SIG-M5 treated with dmso at 0.1 percent for 504 hours (cell line): ENCODE measurements around the gene FMOD.
"Not testable (repeated sequence)": the region's sequence is repeated elsewhere in the genome, so short reads cannot be mapped to it uniquely, and the experiment has no call there.

Source experiments
- DNase-seq: peaks from one replicate; lab custom pipeline; 2025; ENCODE audit not compliant: unreplicated experiment; lab: John Stamatoyannopoulos, UW

FMOD gene

GRCh38 chr1:203306965-203307541 lies 43.9 kb downstream of the FMOD start:
- no peak for DNase-seq

DNA sequence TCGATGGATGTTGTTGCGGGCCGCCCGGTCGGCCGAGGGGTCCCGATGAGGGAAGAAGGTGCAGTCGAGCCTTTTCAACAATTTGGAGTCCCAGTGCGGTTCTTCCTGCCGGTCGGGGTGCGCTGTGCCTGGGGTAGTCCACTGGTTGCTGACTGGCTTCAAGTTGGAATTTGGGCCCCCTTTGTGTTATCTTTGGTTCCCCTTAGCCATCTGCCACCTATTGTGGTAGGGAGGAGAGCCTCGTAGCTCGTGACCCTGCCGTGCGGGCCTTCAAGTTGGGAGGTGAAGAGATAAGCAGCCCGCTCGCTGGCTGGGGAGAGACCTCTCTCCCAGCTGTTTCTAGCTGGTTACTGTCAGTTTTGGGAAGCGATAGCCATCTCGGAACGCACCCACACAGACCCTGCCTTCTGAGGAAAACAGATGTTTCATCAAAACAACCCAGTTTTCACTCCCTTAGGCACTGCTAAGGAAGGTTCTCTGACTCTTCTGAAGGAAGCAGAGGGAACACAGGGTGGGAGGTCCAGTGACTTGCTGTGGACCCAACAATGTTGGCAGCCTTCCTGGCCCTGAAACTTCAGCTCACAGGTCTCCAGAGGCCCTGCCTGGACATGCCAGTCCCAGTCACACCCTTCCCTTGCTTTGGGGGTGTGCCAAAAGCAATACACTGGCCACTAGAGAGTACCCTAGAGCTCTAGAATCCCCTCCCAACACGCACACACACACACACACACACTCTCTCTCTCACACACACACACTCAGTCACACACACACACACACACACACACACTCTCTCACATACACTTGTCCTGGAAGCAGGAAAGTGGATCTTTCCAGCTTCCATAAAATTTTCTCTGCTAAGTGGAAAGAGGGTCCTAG lies 44.6 kb downstream of the FMOD start:
- DNase-seq = peak; percentile 46

GRCh38 chr1:203305809-203306088 lies 45.2 kb downstream of the FMOD start:
- DNase-seq = no peak

GRCh38 chr1:203304919-203305808 lies 45.8 kb downstream of the FMOD start, which contains the start of gene BTG2:
BTG2 (plus strand) TSS chr1:203305519; CDS start chr1:203305607, 88 bp downstream.
- DNase-seq = peak; percentile 90

- peak; percentile 53 for DNase-seq
Observed at GRCh38 chr1:203304391-203304918, 46.5 kb downstream of the FMOD start.

- DNase-seq = no peak
Observed at GRCh38 chr1:203302894-203303293, 48.0 kb downstream of the FMOD start.

- DNase-seq = no peak
Observed at GRCh38 chr1:203302456-203302855, 48.5 kb downstream of the FMOD start.

GRCh38 chr1:203301331-203301668 lies 49.6 kb downstream of the FMOD start:
- no peak for DNase-seq

DNA sequence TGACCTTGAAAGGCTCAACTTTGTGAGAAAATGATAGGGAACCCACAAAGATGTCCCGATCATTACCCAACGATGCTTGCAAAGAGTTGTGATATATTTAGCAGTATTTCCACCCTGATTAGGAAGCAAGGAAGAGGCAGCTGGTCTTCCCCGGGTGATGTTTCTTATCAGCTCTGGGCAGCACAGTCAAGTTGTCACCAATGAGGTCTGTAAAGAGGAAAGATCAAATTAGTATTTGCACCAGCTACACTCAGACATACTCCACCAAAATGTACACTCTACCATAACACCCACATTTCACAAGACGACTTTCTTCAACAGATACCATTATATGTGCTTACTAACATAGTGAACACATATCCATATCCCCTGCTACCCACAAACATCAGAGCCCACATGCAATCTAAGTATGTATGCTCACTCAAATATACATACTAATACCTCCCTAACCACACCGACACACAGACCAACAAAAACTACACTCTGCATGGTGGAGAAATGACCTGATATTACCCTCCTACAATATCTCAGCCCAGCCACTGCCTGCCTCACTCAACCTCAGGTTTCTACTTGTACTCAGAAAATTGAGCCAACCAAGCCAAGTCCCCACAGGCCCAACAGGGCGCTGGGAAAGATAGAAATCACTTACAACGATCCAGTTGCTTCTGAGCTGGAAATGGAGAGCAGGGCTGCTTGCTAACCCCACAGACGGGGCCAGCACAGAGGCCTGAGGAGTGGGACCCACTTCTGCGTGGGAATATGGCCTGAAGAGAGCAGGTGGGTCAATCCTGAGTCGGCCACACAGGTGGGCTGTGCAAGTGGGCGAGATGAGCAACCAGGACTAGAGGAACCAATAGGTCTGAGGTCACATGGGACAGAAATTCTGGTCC lies 50.2 kb downstream of the FMOD start:
- DNase-seq = peak; percentile 32

GRCh38 chr1:203299719-203300429 lies 51.0 kb downstream of the FMOD start:
- DNase-seq = not testable (repeated sequence)

- DNase-seq = no peak
Observed at GRCh38 chr1:203299169-203299568, 51.8 kb downstream of the FMOD start.

DNA sequence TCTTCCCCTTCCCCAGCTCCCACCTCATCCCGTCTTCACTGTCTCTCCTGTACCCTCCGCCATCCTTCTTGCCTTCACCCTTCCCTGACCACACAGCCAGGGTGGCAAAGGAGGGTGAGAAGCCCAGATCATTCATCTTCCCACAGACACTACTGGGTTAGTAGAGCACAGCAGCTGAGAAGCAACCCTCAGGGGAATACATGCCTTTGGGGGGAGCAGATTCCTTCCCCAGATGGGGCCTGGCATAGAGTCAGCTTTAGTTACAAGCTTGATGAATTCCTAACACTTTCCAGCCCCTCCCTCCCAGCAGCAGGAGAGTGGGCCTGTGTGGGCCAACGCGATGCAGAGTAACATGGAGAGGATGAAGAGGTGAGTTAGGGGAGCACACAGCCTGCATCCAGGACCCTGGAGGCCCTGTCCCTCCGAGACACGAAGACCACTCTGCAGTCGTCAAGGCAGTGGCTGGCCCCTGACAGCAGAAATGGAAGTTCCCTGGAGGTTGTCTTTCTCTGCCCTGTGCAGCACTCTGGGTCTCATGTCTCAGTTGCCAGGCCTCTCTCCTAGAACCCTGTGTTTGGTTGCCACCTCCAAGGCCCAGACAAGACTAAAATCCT lies 54.4 kb downstream of the FMOD start:
- no peak for DNase-seq

GRCh38 chr1:203295796-203296195 lies 55.1 kb downstream of the FMOD start:
- DNase-seq = no peak

- DNase-seq = no peak
Observed at GRCh38 chr1:203291201-203292096, 59.5 kb downstream of the FMOD start.
